CMK (cell line): Measurements from ENCODE around the gene AGRN.
"Not testable (repeated sequence)": the region's sequence is repeated elsewhere in the genome, so short reads cannot be mapped to it uniquely, and the experiment has no call there.

Source experiments
- DNase-seq: peaks from one replicate; pipeline ENCODE4 v3.0.0-alpha.2; 2010; ENCODE audit warnings: low read depth

AGRN gene

DNA sequence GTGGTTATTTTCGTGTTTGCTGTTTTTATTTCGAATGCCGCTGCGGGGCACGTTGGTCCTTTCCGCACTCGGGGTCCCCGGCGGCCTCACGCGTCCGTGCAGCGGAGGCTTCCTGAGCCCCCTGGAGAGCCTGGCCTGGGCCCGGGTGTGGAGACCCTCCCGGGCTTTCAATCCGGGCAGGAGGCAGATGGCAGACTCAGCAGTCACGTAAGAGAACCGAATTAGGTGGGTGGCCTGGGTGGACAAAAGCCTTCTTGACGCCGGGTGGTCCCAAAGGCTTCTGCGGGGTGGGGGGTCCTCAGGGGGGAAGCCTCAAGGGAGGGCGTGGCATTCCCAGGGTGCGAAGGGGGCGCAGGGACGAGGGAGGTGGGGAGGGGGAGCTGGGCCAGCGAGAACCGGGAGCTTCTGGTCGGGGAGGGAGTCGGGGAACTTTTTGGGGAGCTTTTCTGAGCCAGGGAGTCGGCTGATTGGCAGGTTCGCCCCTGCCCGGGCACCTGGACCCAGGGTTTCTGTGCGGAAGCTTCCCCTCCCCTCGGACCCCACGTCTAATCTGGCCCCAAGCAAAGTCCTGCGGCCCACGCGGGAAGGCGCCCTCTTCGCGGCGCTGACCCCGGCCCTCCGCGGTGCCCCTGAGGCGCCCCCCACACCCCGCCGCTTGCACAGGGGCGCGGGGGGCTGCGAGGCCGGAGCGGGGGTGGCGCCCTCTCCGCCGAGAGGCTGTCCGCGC lies 18.7 kb upstream of the AGRN start:
- DNase-seq: no peak

- DNase-seq: no peak
Measured at GRCh38 chr1:1003618-1004419, 16.1 kb upstream of the AGRN start.

DNA sequence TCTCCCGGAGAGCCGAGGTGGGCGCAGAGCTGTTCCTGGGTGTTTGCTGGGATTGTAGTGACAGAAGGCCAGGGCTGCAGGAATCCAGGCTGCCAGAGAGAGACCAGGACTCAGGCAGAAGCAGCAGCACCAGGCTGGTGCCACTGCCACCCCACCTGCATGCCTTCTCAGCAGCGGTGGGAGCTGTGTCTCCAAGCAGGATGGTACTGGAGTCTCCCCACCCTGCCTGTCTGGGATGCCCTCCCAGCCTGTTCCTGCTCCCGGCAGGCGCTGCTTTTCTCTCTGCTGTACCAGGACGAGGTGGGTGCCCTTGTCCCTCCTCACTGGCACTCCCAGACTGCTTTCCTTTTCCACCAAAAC lies 15.5 kb upstream of the AGRN start:
- DNase-seq: no peak

GRCh38 chr1:1004780-1005697 lies 14.9 kb upstream of the AGRN start:
- peak; percentile 100 for DNase-seq

DNA sequence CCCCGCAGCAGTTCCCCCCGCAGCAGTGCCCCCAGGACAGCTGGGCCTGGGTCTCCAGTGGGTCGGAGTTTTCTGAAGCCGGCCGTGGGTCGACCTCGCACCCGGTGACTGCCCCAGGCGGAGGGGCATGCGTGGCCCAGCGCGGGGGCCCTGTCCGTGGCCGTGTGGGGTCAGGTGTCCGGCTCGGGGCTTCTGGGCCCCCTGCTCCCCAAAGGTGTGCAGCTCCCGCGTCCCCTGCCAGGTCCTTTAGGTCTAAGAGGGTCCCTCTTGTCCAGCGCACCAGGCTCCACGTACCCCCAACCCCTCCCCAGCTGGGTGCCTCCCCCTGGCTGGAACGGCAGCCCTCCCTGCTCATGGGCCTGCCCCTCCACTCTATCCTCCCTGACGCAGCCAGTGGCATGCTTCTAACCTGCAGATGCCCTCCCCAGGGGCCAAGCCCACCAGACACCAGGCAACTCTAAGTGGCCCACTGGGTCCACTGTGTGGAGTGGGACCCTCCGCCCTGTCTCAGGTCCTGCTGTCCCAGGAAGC lies 14.1 kb upstream of the AGRN start:
- DNase-seq: no peak

DNA sequence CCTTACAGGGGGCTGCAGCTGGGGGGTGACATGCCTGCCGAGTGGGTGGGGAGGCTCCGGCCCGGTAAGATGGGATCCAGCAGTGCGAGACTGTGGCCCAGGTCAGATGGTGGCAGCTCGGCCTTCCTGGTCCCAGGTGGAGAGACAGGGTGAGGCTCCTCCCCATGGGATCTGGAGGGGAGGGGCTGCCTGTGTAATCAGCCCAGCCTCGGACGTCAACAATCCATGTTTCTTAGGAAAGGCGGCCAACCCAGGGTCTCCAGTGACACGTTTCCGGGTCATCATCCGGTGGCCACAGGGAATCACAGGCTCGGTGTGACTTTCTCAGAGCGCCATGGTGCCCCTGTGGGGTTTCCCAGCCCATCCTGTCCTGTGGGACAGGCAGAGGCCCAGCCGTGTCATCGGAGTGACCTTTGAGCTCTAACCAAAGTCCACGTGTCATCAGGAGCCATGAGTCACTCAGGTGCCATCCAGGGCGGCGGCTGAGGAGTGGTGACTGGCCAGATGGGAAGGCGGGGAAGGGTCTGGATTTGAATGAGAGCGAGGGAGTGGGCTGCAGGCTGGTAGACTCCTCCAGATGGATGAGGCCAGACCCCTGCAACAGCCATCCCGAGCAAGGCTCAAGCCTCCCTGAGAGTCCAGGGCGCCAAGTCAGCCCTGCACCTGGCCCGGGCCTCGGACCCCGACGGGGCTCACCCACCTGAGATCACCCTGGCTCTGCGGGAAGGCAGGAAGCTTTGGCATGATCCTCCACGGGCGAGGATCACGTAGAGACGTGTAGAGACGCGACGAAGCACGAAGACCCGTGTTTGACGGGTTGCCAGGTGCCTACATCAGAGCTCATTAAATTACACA lies 13.4 kb upstream of the AGRN start:
- DNase-seq: no peak

- not testable (repeated sequence) for DNase-seq
Measured at GRCh38 chr1:1010131-1010530, 9.8 kb upstream of the AGRN start.

GRCh38 chr1:1011396-1011949 lies 8.4 kb upstream of the AGRN start:
- no peak for DNase-seq

DNA sequence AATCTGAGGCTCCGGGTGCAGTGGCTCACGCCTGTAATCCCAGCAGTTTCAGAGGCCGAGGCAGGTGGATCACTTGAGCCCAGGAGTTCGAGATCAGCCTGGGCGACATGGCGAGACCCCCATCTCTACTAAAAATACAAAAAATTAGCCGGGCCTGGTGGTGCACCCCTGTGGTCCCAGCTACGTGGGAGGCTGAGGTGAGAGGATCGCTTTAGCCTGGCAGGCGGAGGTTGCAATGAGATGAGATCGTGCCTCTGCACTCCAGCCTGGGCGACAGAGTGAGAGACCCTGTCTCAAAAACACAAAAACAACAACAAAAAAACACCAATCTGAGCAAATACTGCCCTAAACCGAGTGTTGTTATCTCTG lies 7.2 kb upstream of the AGRN start:
- not testable (repeated sequence) for DNase-seq

DNA sequence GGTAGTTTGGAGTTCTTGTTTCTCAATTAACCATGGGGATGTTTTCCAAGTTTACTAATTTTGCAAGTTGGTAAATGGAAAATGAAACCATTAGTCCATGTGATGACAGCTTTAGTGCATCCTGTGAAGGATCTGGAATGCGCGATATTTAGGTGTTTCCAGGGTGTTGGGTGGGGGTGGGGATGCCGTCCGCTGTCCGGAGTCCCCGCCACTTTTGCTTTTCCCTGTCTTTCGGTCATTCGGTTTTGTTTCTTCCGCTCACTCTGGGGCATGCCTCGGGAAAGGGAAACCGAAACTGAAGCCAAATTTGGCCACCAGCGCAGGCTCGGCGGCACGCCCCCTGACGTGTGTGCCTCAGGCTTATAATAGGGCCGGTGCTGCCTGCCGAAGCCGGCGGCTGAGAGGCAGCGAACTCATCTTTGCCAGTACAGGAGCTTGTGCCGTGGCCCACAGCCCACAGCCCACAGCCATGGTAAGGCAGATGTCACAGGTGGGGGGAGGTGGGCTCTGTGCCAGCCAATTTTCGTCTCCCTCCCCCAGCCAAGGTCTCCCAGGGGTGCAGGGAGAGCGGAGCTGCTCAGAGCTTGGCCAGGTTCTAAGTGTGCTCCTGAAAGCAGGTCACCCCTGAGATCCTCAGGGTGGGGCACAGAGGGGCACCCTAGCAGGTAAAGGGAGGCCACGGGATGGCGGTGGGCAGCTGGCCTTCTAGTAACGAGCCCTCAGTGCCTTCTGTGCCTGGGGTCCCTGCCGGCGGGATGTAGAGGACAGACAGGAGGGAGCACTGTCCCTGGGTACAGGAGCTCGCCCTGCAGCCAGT lies 6.6 kb upstream of the AGRN start, which contains the start of gene ISG15:
TSS of gene ISG15 (plus strand) at position 393 of the 817 bp plus-strand sequence. CDS start at position 470, 77 bp downstream.
- no peak for DNase-seq

DNA sequence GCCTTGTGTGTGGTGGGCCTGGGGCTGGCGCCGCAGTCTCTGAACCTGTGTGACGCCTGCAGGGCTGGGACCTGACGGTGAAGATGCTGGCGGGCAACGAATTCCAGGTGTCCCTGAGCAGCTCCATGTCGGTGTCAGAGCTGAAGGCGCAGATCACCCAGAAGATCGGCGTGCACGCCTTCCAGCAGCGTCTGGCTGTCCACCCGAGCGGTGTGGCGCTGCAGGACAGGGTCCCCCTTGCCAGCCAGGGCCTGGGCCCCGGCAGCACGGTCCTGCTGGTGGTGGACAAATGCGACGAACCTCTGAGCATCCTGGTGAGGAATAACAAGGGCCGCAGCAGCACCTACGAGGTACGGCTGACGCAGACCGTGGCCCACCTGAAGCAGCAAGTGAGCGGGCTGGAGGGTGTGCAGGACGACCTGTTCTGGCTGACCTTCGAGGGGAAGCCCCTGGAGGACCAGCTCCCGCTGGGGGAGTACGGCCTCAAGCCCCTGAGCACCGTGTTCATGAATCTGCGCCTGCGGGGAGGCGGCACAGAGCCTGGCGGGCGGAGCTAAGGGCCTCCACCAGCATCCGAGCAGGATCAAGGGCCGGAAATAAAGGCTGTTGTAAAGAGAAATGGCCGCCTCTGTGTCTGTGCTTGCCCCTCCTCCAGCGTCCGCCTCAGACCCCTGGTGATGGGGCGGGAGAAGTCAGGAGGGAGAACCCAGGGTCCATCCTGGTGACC lies 5.8 kb upstream of the AGRN start:
- no peak for DNase-seq

- no peak for DNase-seq
Measured at GRCh38 chr1:1014799-1015681, 4.9 kb upstream of the AGRN start.

- DNase-seq: not testable (repeated sequence)
Measured at GRCh38 chr1:1017397-1018320, 2.3 kb upstream of the AGRN start.

DNA sequence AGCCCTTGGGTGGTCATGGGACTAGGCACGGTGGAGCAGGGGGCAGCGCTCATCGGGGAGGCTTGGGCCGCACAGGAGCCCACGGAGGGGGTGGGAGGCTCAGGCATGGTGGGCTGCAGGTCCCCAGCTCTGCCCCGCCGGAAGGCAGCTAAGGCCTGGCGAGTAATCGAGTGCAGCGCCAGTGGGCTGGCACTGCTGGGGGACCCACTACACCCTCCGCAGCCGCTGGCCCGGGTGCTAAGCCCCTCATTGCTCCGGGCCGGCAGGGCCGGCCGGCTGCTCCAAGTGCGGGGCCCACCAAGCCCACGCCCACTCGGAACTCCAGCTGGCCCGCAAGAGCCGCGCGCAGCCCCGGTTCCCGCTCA lies 1.6 kb upstream of the AGRN start:
- not testable (repeated sequence) for DNase-seq

DNA sequence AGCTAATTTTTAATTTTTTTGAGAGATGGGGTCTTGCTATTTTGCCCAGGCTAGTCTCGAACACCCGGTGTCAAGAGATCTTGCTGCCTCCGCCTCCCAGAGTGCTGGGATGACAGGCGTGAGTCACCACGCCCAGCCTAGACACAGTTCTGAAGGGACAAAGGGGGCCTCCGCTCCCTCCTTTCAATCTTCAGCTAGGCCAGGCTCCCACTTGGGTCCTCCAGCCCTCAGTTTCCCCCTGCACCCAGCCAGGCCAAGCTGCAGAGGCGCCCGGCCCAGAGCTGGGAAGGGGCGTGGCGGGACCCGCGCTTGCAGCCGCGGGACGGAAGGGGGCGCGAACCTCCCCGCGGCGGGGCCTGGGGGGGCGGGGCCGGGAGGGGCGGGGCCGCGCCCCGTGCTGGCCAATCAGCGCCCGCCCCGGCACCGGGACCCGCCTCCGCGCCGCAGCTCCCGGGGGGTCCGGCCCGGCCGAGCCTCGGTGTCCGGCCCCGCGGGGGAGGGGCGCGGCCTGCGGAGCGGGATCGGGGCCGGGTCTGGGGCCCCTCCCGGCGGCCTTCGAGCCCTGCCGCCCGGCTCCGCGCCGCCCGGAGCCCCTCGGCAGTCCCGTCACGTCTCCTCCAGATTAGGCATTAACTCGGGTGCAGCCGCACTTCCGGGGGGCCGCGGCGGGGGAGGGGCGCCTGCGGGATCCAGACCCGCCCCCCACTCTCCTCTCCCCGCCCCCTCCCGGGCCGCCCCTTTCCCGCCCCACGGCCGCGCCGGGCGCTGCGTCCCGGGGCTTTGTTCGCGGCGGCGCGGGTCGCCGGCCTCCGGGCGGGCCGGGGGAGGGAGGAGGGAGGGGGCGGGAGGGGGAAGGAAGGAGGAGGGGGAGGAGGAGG lies 559 bp upstream of the AGRN start:
- DNase-seq: no peak

- no peak for DNase-seq
Measured at GRCh38 chr1:1020415-1021009, 592 bp downstream of the AGRN start.
